ENCODE data around the gene NXPE1. TPM values are rescaled to one million over a fixed set of nuclear protein-coding genes. Genes with fewer than 3 reads are reported as not detected.

NXPE1 gene
- polyA plus RNA-seq, 3 donors: not detected

DNA sequence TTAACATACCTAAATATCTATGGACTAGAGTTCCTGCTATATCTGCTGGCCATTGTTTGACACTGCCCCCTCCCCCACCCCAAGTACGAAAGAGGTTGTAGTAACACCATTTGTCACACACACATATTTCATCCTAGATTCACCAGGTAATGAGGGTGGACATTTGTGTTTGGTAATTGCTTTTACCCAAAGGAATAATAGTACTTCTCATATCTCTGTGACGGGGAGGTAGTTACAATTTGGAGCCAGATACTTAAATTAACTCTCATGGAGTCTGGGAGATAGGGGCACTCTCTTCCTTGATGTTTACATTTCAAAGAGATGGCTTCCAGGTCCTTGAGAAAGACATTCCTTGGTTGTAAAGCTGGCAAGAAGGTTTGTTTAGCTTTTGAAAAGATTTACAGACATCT, 81.7 kb downstream of the NXPE1 start:
- H3K27ac ChIP-seq (ENCODE audit: low read depth, low read length): no peak overlapping the region
- 23 to 42% (median 39%) methylated on average over 2 of the region's 2 CpGs for WGBS, 3 donors

DNA sequence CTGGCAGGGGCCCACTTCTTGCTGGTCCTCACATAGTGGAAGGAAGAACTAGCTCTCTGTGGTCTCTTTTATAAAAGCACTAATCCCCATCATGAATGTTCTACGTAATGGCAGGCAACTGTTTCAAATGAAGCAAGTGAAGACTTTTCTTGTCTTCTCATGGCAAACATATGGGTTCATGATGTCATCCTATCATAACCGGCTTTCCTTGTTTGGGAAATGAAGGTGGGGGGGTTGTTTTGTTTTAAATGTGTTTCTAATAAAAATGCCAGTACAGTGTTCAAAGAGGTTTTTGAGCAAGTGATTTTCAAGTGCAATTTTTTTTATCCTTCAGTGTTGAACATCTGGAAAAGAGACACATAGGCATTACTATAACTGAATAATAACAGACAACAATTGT, 87.0 kb downstream of the NXPE1 start:
- 94 to 96% (median 95%) methylated on average over 2 of the region's 2 CpGs for whole genome bisulfite sequencing, 3 donors

More for the DNA sequence above, 87.0 kb downstream of the NXPE1 start:
- no peak overlapping the region for H3K27ac ChIP-seq (ENCODE audit: low read depth, low read length)

Other genes starting within 250 kb of the NXPE1 start
- gene C11orf71, start 159.4 kb downstream of the NXPE1 start, polyA plus RNA-seq: 10 to 100 TPM in 1 of 3 donors, 1 to 10 TPM in 2; 6.4 to 10.1 (median 6.9) TPM
- 10 to 100 TPM; 11.8 to 25.2 (median 21.2) TPM for gene RBM7, start 159.2 kb downstream of the NXPE1 start, polyA plus RNA-seq
- 100 to 1,000 TPM in 1 of 3 donors, 10 to 100 TPM in 2; 38.3 to 142 (median 72.8) TPM for gene REXO2, start 120.4 kb downstream of the NXPE1 start, polyA plus RNA-seq
- under 1 TPM in 1 of 3 donors, not detected in 2; 0.34 TPM for gene NXPE4, start 35.9 kb upstream of the NXPE1 start, polyA plus RNA-seq
- under 1 TPM in 1 of 3 donors, not detected in 2; 0.04 TPM for gene NXPE2, start 118.6 kb upstream of the NXPE1 start, polyA plus RNA-seq

Measured in adipose tissue (tissue), 3 donors.